Right renal cortex interstitium (tissue), 3 donors: ENCODE results near the gene PDLIM5. TPM values are rescaled to one million over a fixed set of nuclear protein-coding genes. Genes with fewer than 3 reads are reported as not detected.
"Not testable (repeated sequence)": the region's sequence is repeated elsewhere in the genome, so short reads cannot be mapped to it uniquely, and the experiment has no call there.

Source experiments
- DNase-seq, 3 donors: peaks; one replicate each; pipeline ENCODE4 v3.0.0-alpha.2; 2013; ENCODE audit warnings: low read depth in 3 of 3, low spot score in 2 of 3
- polyA plus RNA-seq, 3 donors: library from polyadenylated mRNA; unstranded; fragments of 120-200 nt; gene quantifications; one replicate each; pipeline ENCODE4 v1.2.1, GENCODE V29; 2013; ENCODE audit not compliant: insufficient read length in 3 of 3

Gene PDLIM5
- polyA plus RNA-seq, 3 donors, result 50.9 to 59.2 (median 54.0) TPM

DNA sequence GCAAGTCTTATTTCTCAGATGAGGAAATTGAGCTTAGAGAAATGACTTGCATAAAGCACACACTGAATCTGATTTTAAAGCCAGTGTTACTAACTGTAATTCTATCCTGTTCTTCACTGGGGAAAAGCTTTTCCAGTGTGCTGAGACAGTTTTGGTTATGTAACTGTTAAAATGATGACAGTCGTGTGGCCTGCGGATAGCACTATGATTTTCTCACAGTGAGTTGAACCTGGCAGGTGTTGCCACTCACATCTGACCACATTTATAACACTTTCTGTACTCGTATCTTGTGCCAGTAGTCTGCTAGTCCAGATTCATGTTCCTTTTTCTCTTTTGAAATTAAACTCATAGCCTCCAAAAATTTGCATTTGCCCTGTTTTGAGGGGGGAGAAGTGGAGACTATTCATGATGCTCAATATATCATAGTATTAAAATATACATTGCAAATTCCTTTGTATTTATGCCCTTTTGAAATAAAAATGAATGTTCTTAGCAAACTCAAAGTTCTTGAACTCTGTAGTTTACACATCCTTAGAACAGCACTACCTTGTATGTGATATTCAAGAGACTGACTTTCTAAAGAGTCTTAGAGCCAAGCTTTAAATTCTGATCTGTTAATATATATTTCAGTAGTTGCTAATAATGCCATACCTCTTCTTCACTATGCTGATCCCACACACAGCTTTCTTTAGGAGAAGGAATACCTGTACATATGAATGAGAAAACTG lies 132.3 kb downstream of the PDLIM5 start:
- DNase-seq, result no peak

DNA sequence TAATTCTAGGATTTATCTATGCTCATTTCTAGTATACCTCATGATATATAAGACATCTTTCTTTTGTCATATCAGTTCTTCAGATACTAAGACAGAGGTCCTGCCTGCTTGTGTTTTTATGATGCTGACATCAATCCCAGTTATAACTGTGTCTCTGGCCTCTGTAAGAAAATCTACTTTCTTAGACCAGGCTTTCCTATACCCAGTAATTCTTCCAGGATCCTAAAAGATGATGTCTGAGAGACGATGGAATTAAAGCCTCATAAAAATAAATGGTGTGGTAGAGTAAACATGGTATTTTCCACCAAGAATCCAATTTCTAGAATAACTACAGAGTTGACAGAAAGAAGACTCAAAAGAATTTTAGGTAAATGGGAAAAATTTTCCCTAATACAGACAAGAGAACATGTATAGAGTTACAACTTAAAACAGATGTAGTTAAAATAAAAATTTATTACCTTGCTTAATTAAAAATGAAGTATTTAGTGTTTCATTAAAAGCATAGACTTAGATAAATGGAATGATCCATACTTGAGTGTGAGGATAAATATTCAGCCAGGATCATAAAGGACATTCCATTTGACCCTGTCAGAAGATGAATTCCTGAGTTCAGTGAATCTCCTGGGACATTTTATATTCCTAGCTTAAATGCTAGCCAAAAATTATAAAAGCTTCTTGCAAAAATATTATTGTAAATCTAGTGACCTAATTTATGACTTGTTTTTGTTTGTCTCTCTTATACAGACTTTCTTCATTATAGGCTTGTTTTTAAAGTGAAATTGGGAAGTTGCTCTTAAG lies 137.4 kb downstream of the PDLIM5 start:
- DNase-seq, result peak in 1 of 3 donors; percentile 41

DNA sequence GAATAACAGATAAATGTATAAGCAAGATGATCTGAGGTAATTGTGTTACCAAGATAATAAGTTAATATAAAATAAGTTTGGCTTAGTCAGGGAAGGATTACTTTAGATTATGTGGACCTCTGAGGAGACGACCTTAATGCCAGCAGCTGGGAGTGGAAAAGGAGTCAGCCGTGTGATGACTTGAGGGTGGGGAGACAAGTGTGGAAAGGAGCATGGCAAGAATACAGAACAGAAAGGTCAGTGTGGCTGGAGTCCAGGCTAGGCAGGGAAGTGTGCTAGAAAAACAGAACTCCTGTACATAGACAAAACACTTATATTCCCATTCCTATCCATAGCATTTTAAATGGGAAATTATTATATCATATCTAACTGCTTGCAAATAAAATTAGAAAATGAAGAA lies 138.8 kb downstream of the PDLIM5 start:
- DNase-seq, result no peak

DNA sequence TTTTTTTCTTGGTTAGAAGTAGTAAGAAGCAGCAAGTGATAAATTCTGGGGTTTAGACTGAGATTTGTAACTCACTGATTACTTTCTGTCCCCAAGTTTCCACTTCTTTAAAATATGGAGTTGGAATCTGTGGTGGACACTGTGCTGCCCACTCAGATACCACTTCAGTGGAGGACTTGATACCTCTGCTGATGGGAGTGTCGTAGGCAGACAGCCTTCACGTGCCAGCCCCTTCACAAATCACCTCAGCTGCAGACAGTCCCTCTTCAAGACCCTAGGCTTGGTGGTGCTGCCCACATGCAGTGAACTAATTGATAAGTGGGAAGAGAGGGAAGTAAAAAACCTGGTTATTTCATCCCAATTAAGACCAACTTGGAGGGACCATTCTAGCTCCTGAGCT lies 139.5 kb downstream of the PDLIM5 start:
- no peak for DNase-seq

DNA sequence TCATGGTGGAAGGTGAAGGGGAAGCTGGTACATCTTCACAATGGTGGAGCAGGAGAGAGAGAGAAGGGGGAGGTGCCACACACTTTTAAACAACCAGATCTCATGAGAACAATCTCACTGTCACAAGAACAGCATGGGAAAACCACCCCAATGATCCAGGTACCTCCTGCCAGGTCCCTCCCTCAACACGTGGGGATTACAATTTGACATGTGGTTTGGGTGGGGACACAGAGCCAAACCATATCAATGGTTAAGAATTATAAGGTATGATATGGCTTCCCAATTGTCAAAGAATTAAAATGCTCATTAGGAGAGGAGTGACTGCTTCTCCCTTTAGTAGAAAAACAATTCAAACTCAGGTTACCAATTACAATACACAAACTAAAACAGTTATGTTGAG lies 143.3 kb downstream of the PDLIM5 start:
- no peak for DNase-seq

DNA sequence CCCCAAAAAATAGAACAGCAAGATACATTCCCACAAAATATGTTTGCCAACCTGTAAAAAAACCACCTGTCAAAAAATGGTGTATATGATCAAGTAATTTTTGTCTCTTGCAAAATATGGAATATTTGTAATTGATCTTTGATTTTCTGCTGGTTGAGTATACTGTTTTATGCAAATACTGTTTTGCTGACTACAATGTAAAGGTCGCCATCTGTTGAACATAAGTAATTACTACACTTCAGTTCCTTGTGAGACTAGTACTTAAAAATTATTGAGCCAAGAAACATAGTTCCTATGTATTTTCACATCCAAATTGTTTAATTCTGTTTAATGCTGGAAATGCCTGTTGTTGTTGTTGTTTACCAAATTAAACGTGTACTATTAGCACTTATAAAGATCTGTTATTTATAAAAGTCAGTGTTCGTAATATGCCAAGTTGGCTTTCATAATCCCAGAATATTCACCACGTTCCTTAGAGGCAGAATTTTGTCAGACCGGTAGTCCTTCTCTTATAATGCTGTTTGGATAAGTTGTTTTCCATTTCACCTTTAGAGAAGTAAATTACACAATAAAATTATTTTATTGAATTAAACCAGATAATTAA lies 144.2 kb downstream of the PDLIM5 start:
- DNase-seq, result peak in 2 of 3 donors; percentile 23

DNA sequence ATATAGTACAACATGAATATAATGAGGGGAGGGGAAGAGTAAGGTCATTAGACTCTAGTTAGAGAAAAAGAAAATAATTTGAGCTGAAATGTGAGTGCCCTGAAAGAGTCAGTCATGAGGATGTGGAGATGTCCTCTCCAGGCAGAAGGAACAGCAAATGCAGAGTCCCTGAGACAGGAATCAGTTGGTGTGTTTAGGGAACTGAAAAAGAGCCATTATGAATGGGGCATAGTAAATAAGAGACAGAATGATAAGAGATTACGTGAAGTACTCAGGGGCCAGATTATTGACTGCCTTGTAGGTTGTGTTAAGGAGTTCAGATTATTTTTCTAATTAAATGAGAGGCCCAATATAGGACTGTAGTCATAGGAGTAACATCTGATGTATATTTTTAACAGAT lies 147.0 kb downstream of the PDLIM5 start:
- no peak for DNase-seq

DNA sequence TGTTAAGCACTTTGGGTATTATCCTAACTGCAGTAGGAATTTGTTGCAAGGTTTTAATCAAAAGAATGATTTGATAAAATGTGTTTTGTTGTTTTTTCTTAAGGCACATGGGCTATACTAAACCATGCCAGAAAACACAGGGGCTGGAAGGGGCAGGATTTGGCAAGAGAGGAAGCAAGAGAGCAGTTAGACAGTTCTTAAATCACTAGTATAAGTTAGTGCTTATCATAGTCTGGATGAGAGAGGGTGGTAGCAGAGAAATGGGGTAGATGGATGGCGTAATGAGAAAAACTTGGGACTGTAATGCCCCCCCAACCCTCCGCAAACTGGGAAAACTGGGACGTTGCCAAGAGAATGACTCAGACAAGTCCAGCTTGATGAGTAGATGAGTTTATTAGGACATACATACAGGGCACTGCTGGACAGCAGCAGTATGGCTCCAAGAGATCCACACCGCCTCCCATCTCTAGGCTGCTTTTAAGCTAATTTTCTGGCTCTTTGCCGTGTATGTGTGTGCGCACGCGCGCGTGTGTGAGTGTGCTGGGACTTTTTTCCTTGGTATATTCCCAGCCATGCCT lies 151.5 kb downstream of the PDLIM5 start:
- no peak for DNase-seq

DNA sequence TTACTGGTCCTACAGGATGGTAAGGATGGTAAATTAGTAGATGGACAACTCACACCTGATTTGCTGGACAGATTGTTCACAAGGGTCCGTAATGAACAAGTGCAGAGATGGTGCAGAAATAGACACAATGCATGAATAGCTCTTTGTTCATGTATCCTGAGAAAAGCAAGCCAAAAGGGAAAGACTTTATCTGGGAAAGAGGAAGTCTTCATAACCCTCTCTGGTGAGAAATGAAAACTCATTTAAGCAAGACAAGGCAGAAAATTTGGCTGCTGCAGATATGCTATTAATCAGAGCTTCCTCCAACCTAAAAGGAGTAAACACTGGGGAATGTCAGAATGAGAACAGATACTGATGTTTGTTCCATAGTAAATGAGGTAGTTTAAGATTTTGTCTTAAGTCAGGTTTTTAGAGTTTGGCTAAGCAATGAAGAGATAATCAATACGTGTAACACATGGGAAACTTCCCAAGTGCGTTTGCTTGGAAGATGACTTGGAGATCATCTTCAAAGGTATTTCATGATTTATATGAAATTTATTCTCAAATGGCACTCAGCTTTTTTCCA lies 153.6 kb downstream of the PDLIM5 start:
- no peak for DNase-seq

DNA sequence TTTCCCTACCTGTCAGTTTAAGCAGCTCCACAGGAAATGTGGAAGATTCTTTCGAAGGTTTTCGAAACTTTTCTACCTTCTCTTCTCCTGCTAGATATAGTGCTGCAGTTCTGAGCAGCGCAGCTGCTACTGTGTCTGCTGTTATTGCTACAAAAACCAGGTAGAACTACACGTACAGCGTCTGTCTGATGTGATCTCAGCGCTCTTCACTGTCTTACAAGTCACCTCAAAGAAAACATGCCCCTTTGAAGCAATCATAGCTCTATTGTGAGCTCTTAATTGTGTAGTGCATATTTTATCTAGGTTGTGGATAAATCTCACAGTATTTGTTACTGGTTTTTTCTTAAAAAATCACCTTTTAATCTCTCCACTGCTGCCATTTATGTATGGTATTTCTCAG lies 158.4 kb downstream of the PDLIM5 start:
- DNase-seq, result no peak

DNA sequence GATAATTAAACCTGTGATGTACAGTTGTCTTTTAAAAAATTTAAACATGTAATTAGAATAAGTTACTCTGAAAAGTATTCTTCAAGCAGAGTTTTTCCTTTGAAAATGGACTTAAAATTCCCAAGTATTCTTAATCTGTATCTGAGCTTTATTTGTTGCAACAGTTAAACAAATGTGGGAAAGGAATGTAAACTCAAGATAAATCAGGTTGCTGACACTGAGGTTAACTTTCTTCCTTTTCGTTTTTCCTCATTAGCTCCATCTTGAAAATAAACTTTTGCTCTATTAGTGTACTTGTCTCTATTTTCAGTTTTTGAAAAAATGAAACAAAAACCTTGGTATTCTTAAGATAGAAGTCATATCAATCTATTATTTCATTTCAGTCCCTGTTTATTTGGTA lies 161.5 kb downstream of the PDLIM5 start:
- no peak for DNase-seq

DNA sequence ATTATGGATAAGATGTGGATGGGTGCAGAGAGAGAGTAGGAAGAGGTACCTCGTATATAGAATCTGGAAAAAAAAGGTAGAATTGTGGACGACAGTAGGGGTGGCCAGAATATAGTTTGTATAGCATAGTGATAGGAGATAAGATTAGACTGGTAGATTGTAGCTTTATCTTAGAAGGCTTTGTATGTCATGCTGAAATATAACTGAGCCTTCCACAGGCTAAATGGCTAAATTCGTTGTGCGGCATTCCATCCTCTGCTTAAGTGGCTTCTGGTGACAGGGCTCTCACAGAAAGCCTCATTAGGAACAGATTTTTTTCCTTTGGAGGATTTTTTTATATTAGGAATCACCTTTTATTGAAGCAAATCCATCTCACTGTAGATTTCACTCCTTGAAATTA lies 163.7 kb downstream of the PDLIM5 start:
- DNase-seq, result no peak

DNA sequence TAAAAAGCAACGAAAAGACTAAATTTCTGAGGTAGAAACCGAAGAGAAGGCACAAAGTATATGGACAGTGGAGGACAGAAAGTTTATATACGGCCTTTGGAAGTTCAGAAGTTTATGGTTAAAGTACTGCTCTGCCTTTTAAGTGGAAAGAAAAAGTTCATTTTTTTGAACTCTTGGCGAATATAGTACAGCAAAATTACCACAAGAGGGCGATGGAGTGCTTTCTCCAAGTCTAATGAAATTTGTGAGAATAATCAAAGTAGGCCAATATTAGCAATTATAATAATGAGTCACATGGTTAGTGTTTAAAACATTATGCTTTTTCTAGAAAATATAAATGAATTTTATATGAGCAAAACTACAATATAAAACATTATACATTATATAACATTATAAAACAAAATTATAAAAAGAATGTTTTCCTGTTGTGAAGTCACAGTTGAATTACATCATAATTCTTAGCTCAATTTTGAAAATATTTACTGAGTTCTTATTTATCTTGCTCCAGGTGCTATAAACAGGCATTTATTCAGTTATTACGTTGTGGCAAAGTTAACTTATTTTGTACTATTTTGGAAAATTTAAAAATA lies 169.8 kb downstream of the PDLIM5 start:
- DNase-seq, result peak in 2 of 3 donors; percentile 18 to 31

DNA sequence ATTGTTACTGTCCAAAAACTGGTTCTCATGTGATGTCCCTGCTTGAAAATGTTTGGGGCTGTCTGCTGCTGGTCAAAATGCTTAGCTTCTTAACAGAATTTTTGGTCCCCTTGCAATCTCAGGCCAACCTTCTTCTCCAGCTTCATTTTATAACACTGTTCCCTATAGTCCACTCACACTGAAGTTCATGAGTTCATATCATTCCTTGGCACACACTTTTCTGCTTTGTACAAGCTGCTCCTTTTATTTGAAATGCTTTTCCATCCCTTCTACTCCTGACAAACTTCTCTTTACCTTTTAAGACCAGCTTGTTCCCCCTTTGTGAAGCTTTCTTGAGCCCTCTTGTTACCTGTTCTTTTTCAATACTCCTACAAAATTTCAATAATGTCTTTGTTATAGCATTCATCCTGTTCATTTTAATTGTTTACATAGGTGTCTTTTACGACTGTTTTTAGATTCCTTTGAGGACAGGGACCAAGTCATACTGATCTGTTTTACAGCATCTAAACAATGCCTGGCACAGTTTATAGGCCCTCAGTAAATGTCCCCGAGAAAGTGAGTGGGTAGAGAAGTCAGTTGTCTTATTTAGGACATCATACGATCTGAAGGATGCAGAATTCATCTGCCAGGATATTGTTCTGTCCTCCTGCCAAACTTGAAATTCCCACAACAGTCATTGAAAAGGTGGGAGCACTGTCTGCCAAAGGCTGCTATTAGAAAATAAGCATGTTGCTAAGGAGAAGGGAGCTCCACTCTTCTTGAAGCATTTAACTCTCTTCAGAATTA lies 171.6 kb downstream of the PDLIM5 start:
- DNase-seq, result no peak

DNA sequence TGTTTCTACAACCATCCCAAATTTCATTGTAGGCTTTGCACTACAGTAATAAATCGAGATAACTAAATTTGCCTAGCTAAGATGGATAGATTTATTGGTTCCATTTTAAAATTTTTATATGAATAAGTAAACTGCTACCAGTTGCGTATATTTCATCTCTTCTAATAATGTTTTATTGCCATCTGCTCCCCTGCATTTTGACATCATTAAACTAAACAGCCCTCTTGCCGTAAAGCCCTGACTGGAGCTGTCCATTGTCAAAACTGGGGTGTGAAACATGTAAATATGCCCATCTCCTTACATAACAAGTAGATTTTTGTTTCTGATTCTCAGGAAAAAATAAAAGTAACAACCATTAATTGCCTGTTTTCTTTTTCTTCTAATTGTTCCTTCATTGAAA lies 175.2 kb downstream of the PDLIM5 start:
- no peak for DNase-seq

DNA sequence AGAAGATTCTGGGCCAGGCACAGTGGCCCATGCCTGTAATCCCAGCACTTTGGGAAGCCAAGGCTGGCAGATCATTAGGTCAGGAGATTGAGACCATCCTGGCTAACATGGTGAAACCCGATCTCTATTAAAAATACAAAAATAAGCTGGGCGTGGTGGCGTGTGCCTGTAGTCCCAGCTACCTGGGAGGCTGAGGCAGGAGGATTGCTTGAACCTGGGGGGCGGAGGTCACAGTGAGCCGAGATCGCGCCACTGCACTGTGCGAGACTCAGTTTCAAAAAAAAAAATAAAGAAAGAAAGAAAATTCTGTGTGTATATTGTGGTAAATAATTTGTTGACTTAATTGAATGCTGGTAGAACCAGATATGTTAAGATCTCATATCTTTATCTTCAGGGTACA lies 177.3 kb downstream of the PDLIM5 start:
- DNase-seq, result not testable (repeated sequence)

DNA sequence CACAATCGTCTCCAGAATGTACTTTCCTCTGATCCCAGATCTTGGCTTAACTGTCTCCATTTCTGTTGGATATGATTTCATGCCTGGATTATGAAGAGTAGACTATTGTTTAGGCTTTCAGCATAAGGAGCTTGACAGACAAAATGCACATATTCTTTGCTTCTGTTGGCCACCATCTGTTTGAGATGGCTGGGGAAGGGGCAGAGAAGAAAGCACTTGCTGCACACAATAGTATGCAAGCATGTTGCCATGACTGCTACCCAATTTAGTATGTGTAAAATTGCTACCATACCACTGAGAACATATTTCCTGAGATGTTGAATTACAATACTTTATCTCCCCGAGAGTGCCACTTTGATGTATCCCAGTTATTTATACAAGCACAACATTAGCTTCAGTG lies 178.1 kb downstream of the PDLIM5 start:
- no peak for DNase-seq

DNA sequence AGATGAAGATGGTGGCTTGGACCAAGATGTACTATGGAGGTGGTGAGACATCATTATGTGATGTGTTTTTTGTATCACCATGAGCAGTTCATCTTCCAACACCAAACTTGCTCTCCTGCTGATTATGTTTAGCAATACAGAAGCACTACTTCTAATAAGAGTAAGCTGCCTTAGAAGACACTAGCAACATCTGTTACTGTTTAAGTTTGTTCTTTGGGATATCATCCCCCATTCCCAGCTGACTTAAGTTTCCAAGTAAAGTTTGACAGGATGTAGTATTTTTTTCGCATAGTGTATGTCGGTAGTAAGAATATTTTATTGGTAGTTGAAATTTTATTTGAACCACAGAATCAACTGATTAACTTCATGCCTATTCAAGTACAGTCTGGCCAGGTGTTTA lies 182.5 kb downstream of the PDLIM5 start:
- DNase-seq, result no peak

DNA sequence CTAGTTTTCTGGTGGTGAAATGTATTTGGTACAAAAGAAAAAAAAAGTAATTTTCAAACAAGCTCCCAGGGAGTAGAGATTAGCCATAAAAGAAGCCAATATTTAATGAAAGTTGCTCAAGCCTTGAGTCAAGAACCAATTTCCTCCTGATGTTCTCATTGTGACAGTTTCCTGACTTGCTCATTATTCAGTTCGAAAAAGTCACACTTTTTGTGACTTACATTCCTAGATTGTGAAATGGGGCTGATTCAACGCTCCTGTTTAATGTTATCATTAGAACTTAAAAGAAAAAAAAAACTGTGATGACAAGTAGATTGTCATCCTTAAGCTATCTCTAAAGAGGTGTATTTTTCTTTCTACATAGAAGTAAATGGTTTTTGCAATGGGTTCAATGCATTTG lies 183.4 kb downstream of the PDLIM5 start:
- no peak for DNase-seq

DNA sequence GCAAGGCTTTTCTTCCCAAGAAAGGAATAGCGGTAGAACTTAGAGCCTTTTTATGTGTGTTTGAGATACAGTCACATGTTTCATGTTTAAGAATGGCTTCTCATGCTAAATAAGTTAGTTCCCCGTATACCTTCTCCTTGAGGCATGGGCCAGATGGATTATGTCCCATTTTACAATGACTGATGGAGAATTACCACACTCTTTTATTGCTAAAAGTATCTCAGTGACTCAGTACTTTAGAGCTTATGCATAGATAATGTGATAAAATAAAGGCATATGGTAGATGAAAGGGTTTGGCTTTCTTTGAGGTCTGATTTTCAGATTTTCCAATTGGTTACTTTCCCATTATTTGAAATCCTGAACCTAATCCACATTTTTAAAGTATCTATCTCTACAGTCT lies 184.3 kb downstream of the PDLIM5 start:
- no peak for DNase-seq
